Measurements from ENCODE around the gene RTCA. TPM values are rescaled to one million over a fixed set of nuclear protein-coding genes. Genes with fewer than 3 reads are reported as not detected.
"Not testable (repeated sequence)": the region's sequence is repeated elsewhere in the genome, so short reads cannot be mapped to it uniquely, and the experiment has no call there.

RTCA gene
- 10 to 100 TPM; 67.5 to 68.2 TPM for total RNA-seq

- CTCF ChIA-PET, result interaction anchor here (0.8 to 2.8 kb wide), 15 partner anchors 16 to 228 kb away, joined by 3 to 21 read pairs (median 4); partner anchors contain the start of genes CDC14A, DBT, SASS6 and TRMT13
- peaks cover 45% of the 10 kb centered on the region for H3K4me1 Mint-ChIP-seq
- peak within 1 kb of the TSS; percentile 98 for H3K4me3 Mint-ChIP-seq
- DNase-seq, result peak; percentile 96
- peak within 1 kb of the TSS; percentile 93 for H3K27ac Mint-ChIP-seq
- peaks cover 55% of the 10 kb centered on the region for H3K36me3 Mint-ChIP-seq (ENCODE audit: low read depth)
- POLR2A ChIA-PET, result interaction anchor here (0.6 to 7.5 kb wide), 47 partner anchors 8 to 629 kb away, joined by 3 to 96 read pairs (median 5); partner anchors contain the start of genes CDC14A, DBT, EXTL2 and SASS6
- peaks cover 8% of the 10 kb centered on the region for H3K9me3 Mint-ChIP-seq
- peaks cover 3% of the 10 kb centered on the region for H3K27me3 Mint-ChIP-seq
Observed at GRCh38 chr1:100265931-100266740, at the start of gene RTCA. RTCA (plus strand) TSS chr1:100266216; CDS start chr1:100266376, 160 bp downstream.

GRCh38 chr1:100217834-100218233, 48.2 kb upstream of the RTCA start:
- no peaks in the 10 kb centered on the region for H3K4me1 Mint-ChIP-seq
- DNase-seq, result no peak
- ChIA-PET CTCF (interaction anchor here (0.9 kb wide), 1 partner anchor 9 kb away, joined by 3 read pairs; no protein-coding TSS in a partner anchor), POLR2A (interaction anchor here (1.2 kb wide), 1 partner anchor 30 kb away, joined by 3 read pairs; no protein-coding TSS in a partner anchor)
- no peaks in the 10 kb centered on the region for H3K9me3 Mint-ChIP-seq
- H3K27me3 Mint-ChIP-seq, result no peaks in the 10 kb centered on the region
- H3K36me3 Mint-ChIP-seq (ENCODE audit: low read depth), result peaks cover 30% of the 10 kb centered on the region
- no peak overlapping the region for H3K27ac Mint-ChIP-seq
- H3K4me3 Mint-ChIP-seq, result no peak overlapping the region

- CTCF ChIA-PET, result no interaction called here
- peaks cover 28% of the 10 kb centered on the region for H3K36me3 Mint-ChIP-seq (ENCODE audit: low read depth)
- peaks cover 3% of the 10 kb centered on the region for H3K4me1 Mint-ChIP-seq
- H3K9me3 Mint-ChIP-seq, result no peaks in the 10 kb centered on the region
- no peak overlapping the region for H3K27ac Mint-ChIP-seq
- H3K4me3 Mint-ChIP-seq, result no peak overlapping the region
- no peaks in the 10 kb centered on the region for H3K27me3 Mint-ChIP-seq
- no peak for DNase-seq
- POLR2A ChIA-PET, result no interaction called here
Observed at GRCh38 chr1:100219457-100219856, 46.6 kb upstream of the RTCA start.

GRCh38 chr1:100219883-100220282, 46.1 kb upstream of the RTCA start:
- peaks cover 3% of the 10 kb centered on the region for H3K4me1 Mint-ChIP-seq
- no peak for DNase-seq
- H3K27me3 Mint-ChIP-seq, result no peaks in the 10 kb centered on the region
- no peak overlapping the region for H3K4me3 Mint-ChIP-seq
- H3K36me3 Mint-ChIP-seq (ENCODE audit: low read depth), result peaks cover 25% of the 10 kb centered on the region
- H3K9me3 Mint-ChIP-seq, result no peaks in the 10 kb centered on the region
- H3K27ac Mint-ChIP-seq, result no peak overlapping the region
- ChIA-PET CTCF (no interaction called here), POLR2A (no interaction called here)

DNA sequence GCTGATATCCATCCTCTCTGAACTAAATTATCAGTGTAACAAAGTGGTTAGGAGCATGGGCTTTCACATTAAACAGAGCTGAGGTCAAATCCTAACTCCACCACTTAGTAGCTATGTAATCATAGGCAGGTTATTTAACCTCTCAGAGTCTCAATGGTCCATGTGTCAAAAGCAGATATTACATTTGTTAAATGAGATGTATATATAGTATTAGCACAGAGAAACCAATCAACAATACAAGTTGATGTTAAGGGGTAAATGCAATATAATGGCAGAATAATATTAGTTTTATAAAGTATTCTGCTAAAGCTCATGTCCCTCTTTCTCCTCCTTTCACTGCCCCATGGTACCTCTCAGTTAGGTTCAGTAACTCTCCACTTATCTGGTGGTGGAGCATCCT, 43.6 kb upstream of the RTCA start:
- no peak for DNase-seq
- peaks cover 18% of the 10 kb centered on the region for H3K36me3 Mint-ChIP-seq (ENCODE audit: low read depth)
- POLR2A ChIA-PET, result interaction anchor here (0.9 kb wide), 1 partner anchor 43 kb away, joined by 3 read pairs; the partner anchor contains the start of gene RTCA
- no peaks in the 10 kb centered on the region for H3K9me3 Mint-ChIP-seq
- H3K27ac Mint-ChIP-seq, result no peak overlapping the region
- no peak overlapping the region for H3K4me3 Mint-ChIP-seq
- peaks cover 3% of the 10 kb centered on the region for H3K4me1 Mint-ChIP-seq
- H3K27me3 Mint-ChIP-seq, result no peaks in the 10 kb centered on the region
- CTCF ChIA-PET, result no interaction called here

DNA sequence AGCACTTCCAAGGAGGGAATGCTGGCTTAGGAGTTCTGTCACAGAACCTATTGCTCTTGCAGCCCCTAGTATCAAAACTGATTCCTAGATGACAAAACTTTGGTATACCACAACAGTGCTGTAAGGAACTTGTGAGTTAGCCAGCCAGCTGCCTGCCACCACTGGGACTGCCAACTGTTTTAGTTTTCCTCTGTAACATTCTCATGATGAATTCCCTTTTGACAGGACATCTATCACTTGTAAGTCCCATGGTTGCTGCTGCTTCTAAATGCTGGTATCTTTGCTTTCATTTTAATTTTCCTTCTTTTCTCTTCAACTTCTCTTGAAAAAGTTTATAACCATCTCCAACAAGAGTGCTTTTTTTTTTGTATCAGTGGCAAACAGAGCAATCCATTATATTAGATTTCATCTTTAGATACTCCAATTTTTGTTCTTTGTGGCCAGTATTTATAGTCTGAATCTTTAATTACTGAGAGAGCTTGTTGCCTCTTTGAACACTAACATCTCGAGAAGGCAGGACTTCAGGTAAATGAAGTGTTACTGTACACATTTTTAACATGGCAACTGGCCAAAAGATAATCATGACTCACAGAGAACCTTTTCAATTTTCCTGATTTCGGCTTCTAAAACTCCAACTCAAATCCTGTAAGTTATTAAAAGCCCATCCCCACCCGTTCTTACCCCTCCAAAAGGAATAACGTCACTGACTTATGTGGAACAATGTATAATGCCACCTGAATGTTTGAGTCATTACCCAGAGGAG, 36.2 kb upstream of the RTCA start:
- DNase-seq, result no peak
- peaks cover 41% of the 10 kb centered on the region for H3K36me3 Mint-ChIP-seq (ENCODE audit: low read depth)
- ChIA-PET CTCF (no interaction called here), POLR2A (no interaction called here)
- H3K27ac Mint-ChIP-seq, result no peak overlapping the region
- H3K4me3 Mint-ChIP-seq, result no peak overlapping the region
- no peaks in the 10 kb centered on the region for H3K27me3 Mint-ChIP-seq
- H3K9me3 Mint-ChIP-seq, result no peaks in the 10 kb centered on the region
- H3K4me1 Mint-ChIP-seq, result peaks cover 13% of the 10 kb centered on the region

DNA sequence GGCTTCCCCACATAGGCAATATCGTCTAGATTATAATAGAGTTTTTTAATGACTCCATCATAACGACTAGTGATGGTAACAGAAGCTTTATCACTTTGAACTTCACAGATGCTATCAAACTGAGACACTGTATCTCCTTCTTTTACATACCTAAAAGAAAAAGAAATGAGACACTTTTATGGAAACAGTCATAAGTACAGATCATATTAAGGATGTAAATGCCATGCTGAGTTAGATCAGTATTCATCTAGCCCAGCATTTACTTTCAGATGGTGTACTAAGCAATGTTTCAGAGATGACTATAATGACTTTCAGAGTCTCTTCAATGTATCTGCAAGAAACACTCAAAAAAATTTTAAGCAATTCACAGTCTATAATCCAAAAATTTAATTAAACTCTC, 35.3 kb upstream of the RTCA start:
- no peak for DNase-seq
- Mint-ChIP-seq H3K27ac (no peak overlapping the region), H3K4me3 (no peak overlapping the region), H3K4me1 (peaks cover 13% of the 10 kb centered on the region), H3K36me3 (ENCODE audit: low read depth) (peaks cover 42% of the 10 kb centered on the region), H3K27me3 (no peaks in the 10 kb centered on the region), H3K9me3 (no peaks in the 10 kb centered on the region)
- ChIA-PET CTCF (no interaction called here), POLR2A (no interaction called here)

GRCh38 chr1:100231721-100232120, 34.3 kb upstream of the RTCA start:
- Mint-ChIP-seq H3K36me3 (ENCODE audit: low read depth) (peaks cover 42% of the 10 kb centered on the region), H3K27ac (no peak overlapping the region), H3K27me3 (no peaks in the 10 kb centered on the region), H3K9me3 (no peaks in the 10 kb centered on the region), H3K4me1 (peaks cover 13% of the 10 kb centered on the region), H3K4me3 (no peak overlapping the region)
- CTCF ChIA-PET, result no interaction called here
- no peak for DNase-seq
- POLR2A ChIA-PET, result no interaction called here

DNA sequence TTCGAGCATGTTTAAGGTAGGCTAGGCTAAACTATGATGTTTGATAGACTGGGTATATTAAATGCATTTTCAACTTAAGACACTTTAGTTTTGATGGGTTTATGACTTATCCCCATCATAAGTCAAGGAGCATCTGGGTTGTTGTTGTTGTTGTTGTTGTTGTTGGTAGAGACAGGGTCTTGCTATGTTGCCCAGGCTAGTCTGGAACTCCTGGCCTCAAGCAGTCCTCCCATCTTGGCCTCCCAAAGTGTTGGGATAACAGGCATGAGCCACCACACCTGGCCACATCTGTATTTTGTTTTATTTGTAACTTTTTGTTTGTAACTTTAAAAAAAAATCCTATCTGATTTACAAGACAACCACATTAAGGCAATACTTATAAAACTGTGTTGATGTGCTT, 33.9 kb upstream of the RTCA start:
- CTCF ChIA-PET, result no interaction called here
- POLR2A ChIA-PET, result no interaction called here
- DNase-seq, result no peak
- peaks cover 42% of the 10 kb centered on the region for H3K36me3 Mint-ChIP-seq (ENCODE audit: low read depth)
- H3K9me3 Mint-ChIP-seq, result no peaks in the 10 kb centered on the region
- H3K4me1 Mint-ChIP-seq, result peaks cover 13% of the 10 kb centered on the region
- no peaks in the 10 kb centered on the region for H3K27me3 Mint-ChIP-seq
- H3K27ac Mint-ChIP-seq, result no peak overlapping the region
- no peak overlapping the region for H3K4me3 Mint-ChIP-seq

GRCh38 chr1:100233566-100233965, 32.5 kb upstream of the RTCA start:
- peaks cover 13% of the 10 kb centered on the region for H3K4me1 Mint-ChIP-seq
- H3K27me3 Mint-ChIP-seq, CTCF ChIA-PET, DNase-seq, H3K27ac Mint-ChIP-seq, H3K4me3 Mint-ChIP-seq, H3K9me3 Mint-ChIP-seq: not testable (repeated sequence)
- peaks cover 41% of the 10 kb centered on the region for H3K36me3 Mint-ChIP-seq (ENCODE audit: low read depth)
- POLR2A ChIA-PET, result interaction anchor here (1.2 kb wide), 1 partner anchor 15 kb away, joined by 3 read pairs; no protein-coding TSS in a partner anchor

- no peak overlapping the region for H3K27ac Mint-ChIP-seq
- H3K36me3 Mint-ChIP-seq (ENCODE audit: low read depth), result peaks cover 44% of the 10 kb centered on the region
- no peaks in the 10 kb centered on the region for H3K27me3 Mint-ChIP-seq
- no peak for DNase-seq
- H3K4me1 Mint-ChIP-seq, result peaks cover 13% of the 10 kb centered on the region
- POLR2A ChIA-PET, result interaction anchor here (1.2 kb wide), 1 partner anchor 14 kb away, joined by 3 read pairs; no protein-coding TSS in a partner anchor
- no peak overlapping the region for H3K4me3 Mint-ChIP-seq
- no peaks in the 10 kb centered on the region for H3K9me3 Mint-ChIP-seq
- CTCF ChIA-PET, result no interaction called here
Observed at GRCh38 chr1:100234432-100234831, 31.6 kb upstream of the RTCA start.

DNA sequence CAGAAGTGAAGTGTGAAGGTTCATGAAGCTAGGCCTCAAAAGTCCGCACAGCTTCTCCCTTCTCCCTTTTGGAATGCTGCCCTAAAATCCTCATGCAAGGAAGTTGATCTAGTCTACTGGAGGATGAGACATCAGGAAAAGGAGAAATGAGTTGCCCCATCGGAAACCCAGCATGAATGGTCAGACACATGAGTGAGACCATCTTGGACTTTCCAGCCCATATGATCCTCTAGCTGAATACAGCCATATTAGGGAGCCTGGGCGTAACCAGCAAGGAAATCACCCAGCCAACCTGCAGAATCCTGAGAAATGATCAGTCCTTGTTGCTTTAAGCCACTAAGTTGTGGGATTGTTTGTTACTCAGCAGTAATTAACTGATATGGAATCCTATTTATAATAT, 28.9 kb upstream of the RTCA start:
- Mint-ChIP-seq H3K27ac (no peak overlapping the region), H3K27me3 (no peaks in the 10 kb centered on the region), H3K4me1 (peaks cover 1% of the 10 kb centered on the region), H3K9me3 (no peaks in the 10 kb centered on the region), H3K36me3 (ENCODE audit: low read depth) (peaks cover 41% of the 10 kb centered on the region), H3K4me3 (no peak overlapping the region)
- POLR2A ChIA-PET, result no interaction called here
- no peak for DNase-seq
- CTCF ChIA-PET, result no interaction called here

DNA sequence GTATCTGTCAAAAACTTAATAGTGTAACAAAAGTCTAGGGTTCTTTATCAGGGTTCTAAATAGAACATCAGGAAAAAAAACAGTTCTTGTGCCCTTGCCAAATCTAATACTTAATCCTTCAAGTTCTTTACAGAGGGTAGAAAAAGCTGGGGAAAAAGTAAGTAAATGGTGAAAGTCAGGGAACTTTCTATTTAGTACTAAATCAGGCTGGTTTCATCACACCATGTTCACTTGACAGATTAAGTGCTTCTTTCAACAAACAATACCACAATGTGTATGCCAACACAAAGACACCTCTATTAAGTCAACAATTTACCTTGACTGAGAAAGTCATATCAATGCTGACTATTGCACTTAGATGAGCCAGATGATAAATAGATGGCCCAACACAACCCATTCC, 26.1 kb upstream of the RTCA start:
- ChIA-PET POLR2A (no interaction called here), CTCF (interaction anchor here (0.7 kb wide), 1 partner anchor 460 kb away, joined by 4 read pairs; no protein-coding TSS in a partner anchor)
- Mint-ChIP-seq H3K4me1 (peaks cover 7% of the 10 kb centered on the region), H3K36me3 (ENCODE audit: low read depth) (peaks cover 29% of the 10 kb centered on the region), H3K27ac (no peak overlapping the region), H3K4me3 (no peak overlapping the region), H3K27me3 (no peaks in the 10 kb centered on the region), H3K9me3 (no peaks in the 10 kb centered on the region)
- DNase-seq, result no peak
